ENCODE data around the gene ZNF679.
"Not testable (repeated sequence)": the region's sequence is repeated elsewhere in the genome, so short reads cannot be mapped to it uniquely, and the experiment has no call there.

Gene ZNF679

DNA sequence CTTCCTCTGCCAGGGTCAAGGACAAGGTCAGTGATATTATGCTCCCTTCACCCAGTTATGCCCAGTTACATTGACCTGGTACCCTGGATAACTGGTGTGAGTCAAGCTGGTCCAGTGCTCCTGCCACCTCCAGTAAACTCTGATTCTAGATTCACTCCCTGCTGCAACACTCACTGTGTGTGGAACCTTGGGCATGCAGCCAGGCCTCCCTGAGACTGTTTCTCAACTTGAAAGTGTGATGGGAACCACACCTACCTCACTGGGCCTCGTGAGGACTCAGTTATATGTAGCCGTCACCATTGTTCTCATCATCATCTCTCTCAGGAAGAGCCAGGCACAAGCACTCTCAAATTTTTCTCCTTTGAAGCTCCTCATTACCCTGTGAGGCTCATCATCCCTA is 84.6 kb downstream of the ZNF679 start:
- DNase-seq: no peak

DNA sequence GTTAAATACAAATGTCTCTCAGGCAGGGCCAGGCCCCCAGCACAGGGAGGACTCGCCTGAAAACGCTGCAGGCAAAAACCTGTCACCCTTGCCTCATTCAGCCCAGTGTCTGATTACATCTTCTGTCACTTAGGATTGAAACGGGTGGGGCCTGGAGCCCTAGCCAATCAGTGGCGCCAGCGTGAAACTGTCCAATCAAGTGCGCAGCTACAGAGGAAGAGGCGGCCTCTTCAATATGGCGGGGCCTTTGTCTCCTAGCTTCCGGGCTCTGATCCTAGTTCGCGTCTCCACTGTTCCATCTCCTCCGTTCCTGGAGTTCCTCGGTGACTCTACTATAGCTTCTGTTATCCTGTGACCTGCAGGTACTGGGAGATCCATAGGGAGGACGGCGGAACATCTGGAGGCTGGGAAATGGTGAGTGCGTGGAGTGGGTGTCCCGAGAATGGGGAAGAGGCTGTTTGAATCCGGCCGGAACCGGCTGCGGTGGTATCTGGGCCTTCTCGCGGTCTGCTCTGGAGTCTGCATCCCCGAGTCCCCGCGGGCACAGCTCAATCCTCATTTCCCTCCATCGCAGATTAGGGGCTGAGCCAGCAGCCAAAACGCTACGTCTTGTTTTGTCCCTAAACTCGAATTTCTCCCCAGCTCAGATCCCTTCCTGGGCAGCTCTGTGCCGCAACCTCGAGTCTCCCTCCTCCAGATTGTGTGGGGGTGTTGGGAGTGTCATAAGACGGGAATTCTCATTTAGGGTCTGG is 85.6 kb downstream of the ZNF679 start, which contains the start of gene ZNF736:
Gene ZNF736 (plus strand): TSS at position 222 of the 752 bp plus-strand sequence. CDS start 190 bp downstream, at position 412.
- DNase-seq: peak; percentile 39

DNA sequence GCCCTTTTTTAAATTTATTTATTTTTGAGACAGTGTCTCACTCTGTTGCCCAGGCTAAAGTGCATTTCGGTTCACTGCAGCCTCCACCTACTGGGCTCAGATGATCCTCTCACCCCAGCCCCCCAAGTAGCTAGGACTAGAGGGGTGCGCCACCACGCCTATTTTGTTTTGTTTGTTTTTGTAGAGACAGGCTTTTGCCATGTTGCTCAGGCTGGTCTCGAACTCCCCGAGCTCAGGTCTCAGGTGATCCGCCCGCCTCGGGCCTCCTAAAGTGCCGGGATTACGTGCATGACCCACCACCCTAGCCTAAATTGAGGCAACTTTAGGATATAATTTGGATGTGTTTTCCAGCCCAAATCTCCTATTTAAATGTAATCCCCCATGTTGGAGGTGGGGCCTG is 86.3 kb downstream of the ZNF679 start:
- no peak for DNase-seq

DNA sequence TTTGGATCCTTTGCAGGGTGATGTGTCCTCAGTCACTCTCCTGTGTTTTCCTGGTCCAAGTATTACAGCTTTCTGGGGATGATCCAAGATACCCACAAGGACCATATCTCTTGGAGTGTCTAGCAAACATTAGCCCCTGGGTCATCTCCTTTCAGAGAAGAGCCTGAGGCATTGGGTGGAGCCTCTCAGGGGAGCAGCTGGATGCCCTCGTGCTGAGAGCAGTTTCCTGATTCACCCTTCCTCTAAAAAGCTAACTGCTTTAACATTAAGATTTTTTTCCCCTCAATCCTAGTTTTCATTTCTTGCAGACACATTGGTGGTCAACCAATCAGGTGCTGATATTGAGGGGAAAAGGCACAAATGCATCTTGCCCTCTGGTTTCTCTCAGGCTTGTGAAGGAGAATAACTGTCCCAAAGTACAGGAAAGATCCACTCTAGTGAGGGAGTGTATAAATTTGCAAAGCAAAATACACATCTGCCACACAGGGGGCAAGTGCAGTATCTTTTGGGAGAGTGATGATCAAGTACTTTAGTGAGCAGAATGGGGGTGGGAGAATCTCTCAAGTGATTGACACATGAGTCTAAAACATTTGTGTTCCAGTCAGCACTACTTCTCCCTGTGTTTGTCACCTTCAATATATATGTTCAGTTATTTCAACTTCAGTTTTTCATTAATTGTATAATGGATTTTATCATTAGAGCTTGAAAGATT is 87.9 kb downstream of the ZNF679 start:
- not testable (repeated sequence) for DNase-seq
